Fibroblast of lung (primary cell): ENCODE results near the gene ZBTB17. TPM values are rescaled to one million over a fixed set of nuclear protein-coding genes. Genes with fewer than 3 reads are reported as not detected.
"Not testable (repeated sequence)": the region's sequence is repeated elsewhere in the genome, so short reads cannot be mapped to it uniquely, and the experiment has no call there.

Source experiments
- DNase-seq, 2 donors: peaks; one replicate each; pipeline versions ENCODE4 v3.0.0 to v3.0.0-alpha.2; 2010; ENCODE audit warnings: low read depth in 2 of 2
- H2AFZ ChIP-seq: 2 replicates; pipeline ENCODE4 v1.5.1; 2012; ENCODE audit warnings: low read length, control low read depth, inconsistent platforms
- H3K27ac ChIP-seq: 2 replicates; pipeline ENCODE4 v1.5.1; 2011; ENCODE audit warnings: low read length, control low read depth; ENCODE audit not compliant: insufficient read depth
- H3K27me3 ChIP-seq: 2 replicates; pipeline ENCODE4 v1.5.1; 2011; ENCODE audit warnings: mild to moderate bottlenecking, low read length; ENCODE audit not compliant: control insufficient read depth, insufficient read depth
- H3K36me3 ChIP-seq: 2 replicates; pipeline ENCODE4 v1.5.1; 2011; ENCODE audit warnings: low read length; ENCODE audit not compliant: control insufficient read depth, insufficient read depth
- H3K4me1 ChIP-seq: 2 replicates; pipeline ENCODE4 v1.5.1; 2011; ENCODE audit warnings: low read length; ENCODE audit not compliant: control insufficient read depth, insufficient read depth; ENCODE audit errors: extremely low read depth
- H3K4me2 ChIP-seq: 2 replicates; pipeline ENCODE4 v1.5.1; 2011; ENCODE audit warnings: low read length, control low read depth; ENCODE audit not compliant: insufficient read depth; ENCODE audit errors: extremely low read depth
- H3K4me3 ChIP-seq, 4 experiments: fragments of 200-600 bp in 1 of 4; sonication (generic) in 1 of 4; replicated peaks in 1 of 4; 2 replicates each; pipeline ENCODE4 v1.5.1; 2011 to 2016; ENCODE audit warnings: low read length in 4 of 4, low read depth in 3 of 4, mild to moderate bottlenecking in 3 of 4, control low read depth in 2 of 4, inconsistent platforms in 1 of 4, mixed read lengths in 1 of 4; ENCODE audit not compliant: insufficient read depth in 1 of 4; ENCODE audit errors: control extremely low read depth in 1 of 4
- H3K79me2 ChIP-seq: 2 replicates; pipeline ENCODE4 v1.5.1; 2012; ENCODE audit warnings: mild to moderate bottlenecking, low read length, inconsistent platforms; ENCODE audit not compliant: control insufficient read depth, insufficient read depth
- H3K9ac ChIP-seq: 2 replicates; pipeline ENCODE4 v1.5.1; 2011; ENCODE audit warnings: mild to moderate bottlenecking, low read length, control low read depth; ENCODE audit not compliant: insufficient read depth
- H3K9me3 ChIP-seq: 2 replicates; pipeline ENCODE4 v1.5.1; 2012; ENCODE audit warnings: low read depth, low read length; ENCODE audit not compliant: control insufficient read depth, insufficient read depth
- H4K20me1 ChIP-seq: 2 replicates; pipeline ENCODE4 v1.5.1; 2011; ENCODE audit warnings: low read length; ENCODE audit not compliant: control insufficient read depth, insufficient read depth; ENCODE audit errors: extremely low read depth
- EZH2 ChIP-seq: IDR thresholded peaks from 2 replicates; pipeline ENCODE4 v1.5.1; 2012; ENCODE audit warnings: low read length, control low read depth, mild to moderate bottlenecking; ENCODE audit errors: missing control alignments
- polyA plus RNA-seq, 2 donors: library from polyadenylated mRNA; depleted of rRNA in 1 of 2; stranded (reverse) in 1 of 2; unstranded in 1 of 2; fragments of >200 nt; gene quantifications; 2 replicates each; pipeline ENCODE4 v1.2.1, GENCODE V29; 2011 to 2012; ENCODE audit warnings: missing spikeins in 1 of 2
- total RNA-seq: library from RNA; depleted of rRNA; stranded (reverse); fragments of >200 nt; gene quantifications from 2 replicates; pipeline ENCODE4 v1.2.1, GENCODE V29; 2014
- TF ChIP-seq, protein P1 (sequence below), 2 donors: IDR thresholded peaks in 1 of 2; conservative IDR thresholded peaks in 1 of 2; 1 replicate in 1 of 2; 2 replicates in 1 of 2; pipeline ENCODE4 v1.5.1; 2011 to 2012; ENCODE audit warnings: low read length in 2 of 2, control low read depth in 1 of 2, inconsistent platforms in 1 of 2, low read depth in 1 of 2, mild to moderate bottlenecking in 1 of 2

Gene ZBTB17
- total and polyA plus RNA-seq, 2 donors (not counting 1 experiment from before 2014, with no cell fraction given): 12.6 to 54.3 TPM

- Histone ChIP-seq H2AFZ (no peak overlapping the region), H3K4me1 (peaks cover 3% of the 10 kb centered on the region), H3K9me3 (no peaks in the 10 kb centered on the region), H3K4me3 (peak overlapping the region; percentile 13 to 30 (median 26)), H3K36me3 (no peaks in the 10 kb centered on the region), H3K9ac (no peak overlapping the region), H3K79me2 (peaks cover 4% of the 10 kb centered on the region), H3K27ac (peak overlapping the region; percentile 6), H4K20me1 (no peaks in the 10 kb centered on the region), H3K27me3 (no peaks in the 10 kb centered on the region), H3K4me2 (peak overlapping the region; percentile 83)
- DNase-seq: peak; percentile 16 to 52
- TF ChIP-seq, protein P1, sequence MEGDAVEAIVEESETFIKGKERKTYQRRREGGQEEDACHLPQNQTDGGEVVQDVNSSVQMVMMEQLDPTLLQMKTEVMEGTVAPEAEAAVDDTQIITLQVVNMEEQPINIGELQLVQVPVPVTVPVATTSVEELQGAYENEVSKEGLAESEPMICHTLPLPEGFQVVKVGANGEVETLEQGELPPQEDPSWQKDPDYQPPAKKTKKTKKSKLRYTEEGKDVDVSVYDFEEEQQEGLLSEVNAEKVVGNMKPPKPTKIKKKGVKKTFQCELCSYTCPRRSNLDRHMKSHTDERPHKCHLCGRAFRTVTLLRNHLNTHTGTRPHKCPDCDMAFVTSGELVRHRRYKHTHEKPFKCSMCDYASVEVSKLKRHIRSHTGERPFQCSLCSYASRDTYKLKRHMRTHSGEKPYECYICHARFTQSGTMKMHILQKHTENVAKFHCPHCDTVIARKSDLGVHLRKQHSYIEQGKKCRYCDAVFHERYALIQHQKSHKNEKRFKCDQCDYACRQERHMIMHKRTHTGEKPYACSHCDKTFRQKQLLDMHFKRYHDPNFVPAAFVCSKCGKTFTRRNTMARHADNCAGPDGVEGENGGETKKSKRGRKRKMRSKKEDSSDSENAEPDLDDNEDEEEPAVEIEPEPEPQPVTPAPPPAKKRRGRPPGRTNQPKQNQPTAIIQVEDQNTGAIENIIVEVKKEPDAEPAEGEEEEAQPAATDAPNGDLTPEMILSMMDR (conservative IDR thresholded peaks at IDR 0.05 in 1 of 2, IDR thresholded peaks at IDR 0.05 in 1 of 2; ENCODE audit: low read depth in 1 of 2, low read length in 2 of 2): no peak
- TF ChIP-seq EZH2: no peak
Observed at GRCh38 chr1:15915991-15916390, 59.9 kb downstream of the ZBTB17 start.

DNA sequence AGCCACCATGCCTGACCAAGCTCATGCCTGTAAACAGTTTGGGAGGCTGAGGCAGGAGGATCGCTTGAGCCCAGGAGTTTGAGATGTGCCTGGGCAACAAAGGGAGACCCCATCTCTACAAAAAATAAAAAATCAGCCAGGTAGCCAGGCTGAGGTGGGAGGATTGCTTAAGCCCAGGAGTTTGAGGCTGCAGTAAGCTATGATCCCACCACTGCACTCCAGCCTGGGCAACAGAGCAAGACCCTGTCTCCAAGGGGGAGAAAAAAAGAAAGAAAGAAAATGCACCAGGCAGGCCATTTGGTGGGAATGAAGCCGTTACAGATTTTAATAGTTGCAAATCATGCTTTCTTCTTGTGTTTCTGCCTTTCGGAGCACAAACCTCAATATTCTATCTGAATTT lies 62.3 kb downstream of the ZBTB17 start:
- not testable (repeated sequence) for H4K20me1 ChIP-seq, H3K27me3 ChIP-seq, DNase-seq, H3K4me3 ChIP-seq, H3K4me1 ChIP-seq, H3K4me2 ChIP-seq, H3K36me3 ChIP-seq, H3K9me3 ChIP-seq, H3K27ac ChIP-seq, H3K79me2 ChIP-seq, H3K9ac ChIP-seq, H2AFZ ChIP-seq

GRCh38 chr1:15911927-15912326 lies 64.0 kb downstream of the ZBTB17 start:
- DNase-seq: no peak
- H3K27ac ChIP-seq: no peak overlapping the region
- no peak for TF ChIP-seq EZH2
- TF ChIP-seq, protein P1 (conservative IDR thresholded peaks at IDR 0.05 in 1 of 2, IDR thresholded peaks at IDR 0.05 in 1 of 2; ENCODE audit: low read depth in 1 of 2, low read length in 2 of 2): no peak
- no peaks in the 10 kb centered on the region for H3K9me3 ChIP-seq
- peaks cover 7% of the 10 kb centered on the region for H3K79me2 ChIP-seq
- no peaks in the 10 kb centered on the region for H4K20me1 ChIP-seq
- no peaks in the 10 kb centered on the region for H3K27me3 ChIP-seq
- no peak overlapping the region for H2AFZ ChIP-seq
- peaks cover 3% of the 10 kb centered on the region for H3K4me1 ChIP-seq
- H3K9ac ChIP-seq: no peak overlapping the region
- no peaks in the 10 kb centered on the region for H3K36me3 ChIP-seq
- H3K4me2 ChIP-seq: no peak overlapping the region
- no peak overlapping the region for H3K4me3 ChIP-seq
